ENCODE measurements around the gene OR8D1.

DNA sequence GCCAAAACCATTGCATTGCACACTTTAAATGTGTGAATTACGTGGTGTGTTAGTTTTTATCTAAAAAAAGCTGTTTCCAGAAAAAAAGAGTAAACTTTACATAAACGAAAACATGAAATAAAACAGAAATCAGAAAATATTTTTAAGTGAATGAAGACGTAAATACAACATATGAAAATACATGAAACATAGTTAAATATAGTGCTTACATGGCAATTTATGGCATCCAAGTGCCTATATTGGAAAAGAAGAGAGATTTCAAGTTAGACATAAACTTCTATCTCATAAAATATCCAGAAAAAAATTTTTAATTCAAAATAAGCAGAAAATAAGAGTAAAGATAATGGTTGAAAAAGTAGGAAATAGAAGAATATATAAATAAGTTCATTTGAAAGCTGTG is 18.1 kb upstream of the OR8D1 start:
- TF ChIP-seq, protein P1, sequence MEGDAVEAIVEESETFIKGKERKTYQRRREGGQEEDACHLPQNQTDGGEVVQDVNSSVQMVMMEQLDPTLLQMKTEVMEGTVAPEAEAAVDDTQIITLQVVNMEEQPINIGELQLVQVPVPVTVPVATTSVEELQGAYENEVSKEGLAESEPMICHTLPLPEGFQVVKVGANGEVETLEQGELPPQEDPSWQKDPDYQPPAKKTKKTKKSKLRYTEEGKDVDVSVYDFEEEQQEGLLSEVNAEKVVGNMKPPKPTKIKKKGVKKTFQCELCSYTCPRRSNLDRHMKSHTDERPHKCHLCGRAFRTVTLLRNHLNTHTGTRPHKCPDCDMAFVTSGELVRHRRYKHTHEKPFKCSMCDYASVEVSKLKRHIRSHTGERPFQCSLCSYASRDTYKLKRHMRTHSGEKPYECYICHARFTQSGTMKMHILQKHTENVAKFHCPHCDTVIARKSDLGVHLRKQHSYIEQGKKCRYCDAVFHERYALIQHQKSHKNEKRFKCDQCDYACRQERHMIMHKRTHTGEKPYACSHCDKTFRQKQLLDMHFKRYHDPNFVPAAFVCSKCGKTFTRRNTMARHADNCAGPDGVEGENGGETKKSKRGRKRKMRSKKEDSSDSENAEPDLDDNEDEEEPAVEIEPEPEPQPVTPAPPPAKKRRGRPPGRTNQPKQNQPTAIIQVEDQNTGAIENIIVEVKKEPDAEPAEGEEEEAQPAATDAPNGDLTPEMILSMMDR (IDR thresholded peaks at IDR 0.05) = no peak
- TF ChIP-seq POLR2A (IDR thresholded peaks at IDR 0.05) = no peak
